ENCODE results near the gene FXR1. TPM values are rescaled to one million over a fixed set of nuclear protein-coding genes. Genes with fewer than 3 reads are reported as not detected.

Gene FXR1
- polyA plus RNA-seq, 4 donors: 42.7 to 143 (median 51.1) TPM

- H3K36me3 ChIP-seq (ENCODE audit: control insufficient read depth in 3 of 3, insufficient read depth in 2 of 3, low read depth in 1 of 3, low read length in 3 of 3): peaks cover 0 to 4% (median 0%) of the 10 kb centered on the region in 3 donors
- no peaks in the 10 kb centered on the region for H3K4me1 ChIP-seq (ENCODE audit: control insufficient read depth in 3 of 3, insufficient read depth in 2 of 3, low read depth in 1 of 3, low read length in 2 of 3)
- WGBS, 3 donors: 94 to 98% (median 96%) methylated on average over 4 of the region's 4 CpGs
- no peak for DNase-seq
- H3K4me3 ChIP-seq (ENCODE audit: low read depth in 1 of 3, low read length in 3 of 3): no peak overlapping the region
- H3K27me3 ChIP-seq (ENCODE audit: control insufficient read depth in 3 of 3, insufficient read depth in 3 of 3, low read length in 3 of 3): no peaks in the 10 kb centered on the region
- no peak for FAIRE-seq
- H3K27ac ChIP-seq (ENCODE audit: low read depth in 1 of 3, low read length in 2 of 3): no peak overlapping the region
- no peaks in the 10 kb centered on the region for H3K9me3 ChIP-seq (ENCODE audit: control insufficient read depth in 2 of 2, insufficient read depth in 1 of 2, low read depth in 1 of 2, low read length in 1 of 2)
Observed at GRCh38 chr3:180923561-180923960, 11.1 kb downstream of the FXR1 start.

GRCh38 chr3:180926526-180926925, 14.1 kb downstream of the FXR1 start:
- H3K4me3 ChIP-seq (ENCODE audit: low read depth in 1 of 3, low read length in 3 of 3): no peak overlapping the region
- H3K9me3 ChIP-seq (ENCODE audit: control insufficient read depth in 2 of 2, insufficient read depth in 1 of 2, low read depth in 1 of 2, low read length in 1 of 2): no peaks in the 10 kb centered on the region
- H3K36me3 ChIP-seq (ENCODE audit: control insufficient read depth in 3 of 3, insufficient read depth in 2 of 3, low read depth in 1 of 3, low read length in 3 of 3): peaks cover 0 to 6% (median 0%) of the 10 kb centered on the region in 3 donors
- DNase-seq (no peak), FAIRE-seq (no peak)
- 64 to 79% (median 67%) methylated on average over 2 of the region's 2 CpGs for WGBS, 3 donors
- no peaks in the 10 kb centered on the region for H3K4me1 ChIP-seq (ENCODE audit: control insufficient read depth in 3 of 3, insufficient read depth in 2 of 3, low read depth in 1 of 3, low read length in 2 of 3)
- H3K27ac ChIP-seq (ENCODE audit: low read depth in 1 of 3, low read length in 2 of 3): no peak overlapping the region
- H3K27me3 ChIP-seq (ENCODE audit: control insufficient read depth in 3 of 3, insufficient read depth in 3 of 3, low read length in 3 of 3): no peaks in the 10 kb centered on the region

- DNase-seq (no peak), FAIRE-seq (no peak)
- H3K27ac ChIP-seq (ENCODE audit: low read depth in 1 of 3, low read length in 2 of 3): no peak overlapping the region
- no peaks in the 10 kb centered on the region for H3K27me3 ChIP-seq (ENCODE audit: control insufficient read depth in 3 of 3, insufficient read depth in 3 of 3, low read length in 3 of 3)
- no peaks in the 10 kb centered on the region for H3K4me1 ChIP-seq (ENCODE audit: control insufficient read depth in 3 of 3, insufficient read depth in 2 of 3, low read depth in 1 of 3, low read length in 2 of 3)
- WGBS, 3 donors: 84 to 87% (median 85%) methylated on average over 5 of the region's 5 CpGs
- H3K9me3 ChIP-seq (ENCODE audit: control insufficient read depth in 2 of 2, insufficient read depth in 1 of 2, low read depth in 1 of 2, low read length in 1 of 2): no peaks in the 10 kb centered on the region
- H3K4me3 ChIP-seq (ENCODE audit: low read depth in 1 of 3, low read length in 3 of 3): peak overlapping the region in 1 of 3 donors; percentile 7
- H3K36me3 ChIP-seq (ENCODE audit: control insufficient read depth in 3 of 3, insufficient read depth in 2 of 3, low read depth in 1 of 3, low read length in 3 of 3): peaks cover 0 to 6% (median 0%) of the 10 kb centered on the region in 3 donors
Observed at GRCh38 chr3:180929376-180929775, 16.9 kb downstream of the FXR1 start.

GRCh38 chr3:180930526-180930925, 18.1 kb downstream of the FXR1 start:
- 91 to 93% (median 91%) methylated on average over 4 of the region's 4 CpGs for WGBS, 3 donors
- H3K27ac ChIP-seq (ENCODE audit: low read depth in 1 of 3, low read length in 2 of 3): no peak overlapping the region
- no peaks in the 10 kb centered on the region for H3K27me3 ChIP-seq (ENCODE audit: control insufficient read depth in 3 of 3, insufficient read depth in 3 of 3, low read length in 3 of 3)
- peaks cover 0 to 6% (median 0%) of the 10 kb centered on the region in 3 donors for H3K36me3 ChIP-seq (ENCODE audit: control insufficient read depth in 3 of 3, insufficient read depth in 2 of 3, low read depth in 1 of 3, low read length in 3 of 3)
- no peaks in the 10 kb centered on the region for H3K9me3 ChIP-seq (ENCODE audit: control insufficient read depth in 2 of 2, insufficient read depth in 1 of 2, low read depth in 1 of 2, low read length in 1 of 2)
- no peaks in the 10 kb centered on the region for H3K4me1 ChIP-seq (ENCODE audit: control insufficient read depth in 3 of 3, insufficient read depth in 2 of 3, low read depth in 1 of 3, low read length in 2 of 3)
- no peak for FAIRE-seq
- no peak for DNase-seq
- no peak overlapping the region for H3K4me3 ChIP-seq (ENCODE audit: low read depth in 1 of 3, low read length in 3 of 3)

- H3K4me3 ChIP-seq (ENCODE audit: low read depth in 1 of 3, low read length in 3 of 3): no peak overlapping the region
- no peaks in the 10 kb centered on the region for H3K9me3 ChIP-seq (ENCODE audit: control insufficient read depth in 2 of 2, insufficient read depth in 1 of 2, low read depth in 1 of 2, low read length in 1 of 2)
- H3K27me3 ChIP-seq (ENCODE audit: control insufficient read depth in 3 of 3, insufficient read depth in 3 of 3, low read length in 3 of 3): no peaks in the 10 kb centered on the region
- peaks cover 5 to 16% (median 6%) of the 10 kb centered on the region in 3 donors for H3K36me3 ChIP-seq (ENCODE audit: control insufficient read depth in 3 of 3, insufficient read depth in 2 of 3, low read depth in 1 of 3, low read length in 3 of 3)
- H3K4me1 ChIP-seq (ENCODE audit: control insufficient read depth in 3 of 3, insufficient read depth in 2 of 3, low read depth in 1 of 3, low read length in 2 of 3): no peaks in the 10 kb centered on the region
- 92 to 94% (median 93%) methylated on average over 1 of the region's 1 CpG for WGBS, 3 donors
- FAIRE-seq: no peak
- DNase-seq: no peak
- H3K27ac ChIP-seq (ENCODE audit: low read depth in 1 of 3, low read length in 2 of 3): no peak overlapping the region
Observed at GRCh38 chr3:180932819-180933218, 20.3 kb downstream of the FXR1 start.

- Histone ChIP-seq H3K4me3 (ENCODE audit: low read depth in 1 of 3, low read length in 3 of 3) (no peak overlapping the region), H3K27ac (ENCODE audit: low read depth in 1 of 3, low read length in 2 of 3) (no peak overlapping the region), H3K4me1 (ENCODE audit: control insufficient read depth in 3 of 3, insufficient read depth in 2 of 3, low read depth in 1 of 3, low read length in 2 of 3) (no peaks in the 10 kb centered on the region), H3K9me3 (ENCODE audit: control insufficient read depth in 2 of 2, insufficient read depth in 1 of 2, low read depth in 1 of 2, low read length in 1 of 2) (no peaks in the 10 kb centered on the region), H3K36me3 (ENCODE audit: control insufficient read depth in 3 of 3, insufficient read depth in 2 of 3, low read depth in 1 of 3, low read length in 3 of 3) (peaks cover 5 to 17% (median 6%) of the 10 kb centered on the region in 3 donors), H3K27me3 (ENCODE audit: control insufficient read depth in 3 of 3, insufficient read depth in 3 of 3, low read length in 3 of 3) (no peaks in the 10 kb centered on the region)
- WGBS, 3 donors: 82 to 86% (median 83%) methylated on average over 1 of the region's 1 CpG
- no peak for FAIRE-seq
- no peak for DNase-seq
Observed at GRCh38 chr3:180934638-180935037, 22.2 kb downstream of the FXR1 start.

GRCh38 chr3:180940826-180941225, 28.4 kb downstream of the FXR1 start:
- 96 to 99% (median 96%) methylated on average over 5 of the region's 5 CpGs for WGBS, 3 donors
- no peak for DNase-seq
- no peak overlapping the region for H3K27ac ChIP-seq (ENCODE audit: low read depth in 1 of 3, low read length in 2 of 3)
- H3K27me3 ChIP-seq (ENCODE audit: control insufficient read depth in 3 of 3, insufficient read depth in 3 of 3, low read length in 3 of 3): no peaks in the 10 kb centered on the region
- no peak for FAIRE-seq
- H3K4me1 ChIP-seq (ENCODE audit: control insufficient read depth in 3 of 3, insufficient read depth in 2 of 3, low read depth in 1 of 3, low read length in 2 of 3): no peaks in the 10 kb centered on the region
- no peak overlapping the region for H3K4me3 ChIP-seq (ENCODE audit: low read depth in 1 of 3, low read length in 3 of 3)
- H3K36me3 ChIP-seq (ENCODE audit: control insufficient read depth in 3 of 3, insufficient read depth in 2 of 3, low read depth in 1 of 3, low read length in 3 of 3): peaks cover 6 to 31% (median 6%) of the 10 kb centered on the region in 3 donors
- no peaks in the 10 kb centered on the region for H3K9me3 ChIP-seq (ENCODE audit: control insufficient read depth in 2 of 2, insufficient read depth in 1 of 2, low read depth in 1 of 2, low read length in 1 of 2)

GRCh38 chr3:180947761-180948390, 35.4 kb downstream of the FXR1 start:
- no peaks in the 10 kb centered on the region for H3K4me1 ChIP-seq (ENCODE audit: control insufficient read depth in 3 of 3, insufficient read depth in 2 of 3, low read depth in 1 of 3, low read length in 2 of 3)
- FAIRE-seq: no peak
- H3K4me3 ChIP-seq (ENCODE audit: low read depth in 1 of 3, low read length in 3 of 3): no peak overlapping the region
- no peaks in the 10 kb centered on the region for H3K27me3 ChIP-seq (ENCODE audit: control insufficient read depth in 3 of 3, insufficient read depth in 3 of 3, low read length in 3 of 3)
- no peaks in the 10 kb centered on the region for H3K9me3 ChIP-seq (ENCODE audit: control insufficient read depth in 2 of 2, insufficient read depth in 1 of 2, low read depth in 1 of 2, low read length in 1 of 2)
- no peak overlapping the region for H3K27ac ChIP-seq (ENCODE audit: low read depth in 1 of 3, low read length in 2 of 3)
- H3K36me3 ChIP-seq (ENCODE audit: control insufficient read depth in 3 of 3, insufficient read depth in 2 of 3, low read depth in 1 of 3, low read length in 3 of 3): peaks cover 5 to 32% (median 15%) of the 10 kb centered on the region in 3 donors
- no peak for DNase-seq
- WGBS, 3 donors: 84 to 96% (median 92%) methylated on average over 4 of the region's 4 CpGs

- no peak for FAIRE-seq
- Histone ChIP-seq H3K9me3 (ENCODE audit: control insufficient read depth in 2 of 2, insufficient read depth in 1 of 2, low read depth in 1 of 2, low read length in 1 of 2) (no peaks in the 10 kb centered on the region), H3K27me3 (ENCODE audit: control insufficient read depth in 3 of 3, insufficient read depth in 3 of 3, low read length in 3 of 3) (no peaks in the 10 kb centered on the region), H3K4me3 (ENCODE audit: low read depth in 1 of 3, low read length in 3 of 3) (no peak overlapping the region), H3K27ac (ENCODE audit: low read depth in 1 of 3, low read length in 2 of 3) (no peak overlapping the region), H3K4me1 (ENCODE audit: control insufficient read depth in 3 of 3, insufficient read depth in 2 of 3, low read depth in 1 of 3, low read length in 2 of 3) (no peaks in the 10 kb centered on the region), H3K36me3 (ENCODE audit: control insufficient read depth in 3 of 3, insufficient read depth in 2 of 3, low read depth in 1 of 3, low read length in 3 of 3) (peaks cover 2 to 14% (median 7%) of the 10 kb centered on the region in 3 donors)
- DNase-seq: no peak
- WGBS, 3 donors: 76 to 93% (median 84%) methylated on average over 1 of the region's 1 CpG
Observed at GRCh38 chr3:180959691-180960090, 47.2 kb downstream of the FXR1 start.
